C4-2B (cell line): ENCODE measurements around the gene POLE.

Experiments used
- H3K27ac ChIP-seq: fragments of 450-650 bp; 2 replicates; pipeline ENCODE4 v1.5.1; 2017
- ZFX ChIP-seq: fragments of 450-650 bp; IDR thresholded peaks from 2 replicates; pipeline ENCODE4 v1.6.1; 2017
- TF ChIP-seq, protein P1 (sequence below): fragments of 450-650 bp; conservative IDR thresholded peaks from 2 replicates; pipeline ENCODE4 v1.5.1; 2017; ENCODE audit warnings: mild to moderate bottlenecking

Gene POLE

GRCh38 chr12:132673288-132674179, 13.6 kb downstream of the POLE start:
- no peak overlapping the region for H3K27ac ChIP-seq
- no peak for TF ChIP-seq ZFX
- TF ChIP-seq, protein P1, sequence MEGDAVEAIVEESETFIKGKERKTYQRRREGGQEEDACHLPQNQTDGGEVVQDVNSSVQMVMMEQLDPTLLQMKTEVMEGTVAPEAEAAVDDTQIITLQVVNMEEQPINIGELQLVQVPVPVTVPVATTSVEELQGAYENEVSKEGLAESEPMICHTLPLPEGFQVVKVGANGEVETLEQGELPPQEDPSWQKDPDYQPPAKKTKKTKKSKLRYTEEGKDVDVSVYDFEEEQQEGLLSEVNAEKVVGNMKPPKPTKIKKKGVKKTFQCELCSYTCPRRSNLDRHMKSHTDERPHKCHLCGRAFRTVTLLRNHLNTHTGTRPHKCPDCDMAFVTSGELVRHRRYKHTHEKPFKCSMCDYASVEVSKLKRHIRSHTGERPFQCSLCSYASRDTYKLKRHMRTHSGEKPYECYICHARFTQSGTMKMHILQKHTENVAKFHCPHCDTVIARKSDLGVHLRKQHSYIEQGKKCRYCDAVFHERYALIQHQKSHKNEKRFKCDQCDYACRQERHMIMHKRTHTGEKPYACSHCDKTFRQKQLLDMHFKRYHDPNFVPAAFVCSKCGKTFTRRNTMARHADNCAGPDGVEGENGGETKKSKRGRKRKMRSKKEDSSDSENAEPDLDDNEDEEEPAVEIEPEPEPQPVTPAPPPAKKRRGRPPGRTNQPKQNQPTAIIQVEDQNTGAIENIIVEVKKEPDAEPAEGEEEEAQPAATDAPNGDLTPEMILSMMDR = no peak

DNA sequence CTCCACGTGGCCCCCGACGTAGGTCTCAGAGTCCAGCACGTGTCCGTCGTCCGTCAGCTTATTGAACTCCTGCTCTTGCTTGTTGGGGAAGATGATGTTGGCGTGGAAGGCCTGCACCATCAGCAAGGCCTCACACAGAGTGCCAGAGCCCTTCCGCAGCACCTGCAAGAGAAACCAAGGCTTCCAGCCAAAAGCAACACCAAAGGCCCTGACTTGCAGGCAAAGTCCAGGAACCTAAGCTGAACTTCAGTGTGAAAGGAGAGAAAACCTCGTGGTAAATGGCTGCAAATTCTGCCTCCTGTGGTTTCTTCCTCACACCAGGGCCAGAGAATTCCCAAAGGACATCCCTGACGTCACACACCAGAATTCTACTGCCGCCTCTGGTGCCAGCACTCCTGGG, 14.5 kb downstream of the POLE start:
- TF ChIP-seq, protein P1 = no peak
- no peak for TF ChIP-seq ZFX
- no peak overlapping the region for H3K27ac ChIP-seq

- H3K27ac ChIP-seq = no peak overlapping the region
- TF ChIP-seq, protein P1 = no peak
- no peak for TF ChIP-seq ZFX
Observed at GRCh38 chr12:132672116-132672515, 15.0 kb downstream of the POLE start.

DNA sequence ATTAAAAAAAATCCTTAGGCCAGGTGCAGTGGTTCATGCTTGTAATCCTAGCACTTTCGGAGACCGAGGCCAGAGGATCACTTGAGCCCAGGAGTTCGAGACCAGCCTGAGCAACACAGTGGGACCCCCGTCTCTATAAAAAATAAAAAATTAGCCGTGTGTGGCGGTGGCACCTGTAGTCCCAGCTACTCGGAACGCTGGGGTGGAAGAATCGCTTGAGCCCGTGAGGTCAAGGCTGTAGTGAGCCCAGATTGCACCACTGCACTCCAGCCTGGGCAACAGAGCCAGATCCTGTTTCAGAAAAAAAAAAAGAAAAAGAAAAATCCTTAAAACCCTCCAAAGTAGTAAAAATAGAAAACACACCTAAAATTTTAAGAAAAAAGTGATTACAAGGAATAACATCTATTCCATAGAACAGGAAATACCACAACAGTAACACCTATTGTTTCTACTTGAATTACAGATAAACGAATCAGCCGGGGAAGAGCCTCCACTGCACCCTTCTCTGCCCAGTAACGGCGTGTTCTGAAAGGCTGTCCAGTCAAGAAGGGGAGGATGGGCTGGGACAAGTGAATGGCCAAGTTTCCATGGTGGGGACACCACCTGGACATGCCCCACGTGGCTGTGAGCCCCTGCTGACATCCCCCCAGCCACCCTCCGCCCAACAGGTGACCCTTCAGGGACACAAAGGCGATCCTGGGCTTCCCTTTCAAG, 17.8 kb downstream of the POLE start:
- H3K27ac ChIP-seq = no peak overlapping the region
- no peak for TF ChIP-seq ZFX
- TF ChIP-seq, protein P1 = no peak

DNA sequence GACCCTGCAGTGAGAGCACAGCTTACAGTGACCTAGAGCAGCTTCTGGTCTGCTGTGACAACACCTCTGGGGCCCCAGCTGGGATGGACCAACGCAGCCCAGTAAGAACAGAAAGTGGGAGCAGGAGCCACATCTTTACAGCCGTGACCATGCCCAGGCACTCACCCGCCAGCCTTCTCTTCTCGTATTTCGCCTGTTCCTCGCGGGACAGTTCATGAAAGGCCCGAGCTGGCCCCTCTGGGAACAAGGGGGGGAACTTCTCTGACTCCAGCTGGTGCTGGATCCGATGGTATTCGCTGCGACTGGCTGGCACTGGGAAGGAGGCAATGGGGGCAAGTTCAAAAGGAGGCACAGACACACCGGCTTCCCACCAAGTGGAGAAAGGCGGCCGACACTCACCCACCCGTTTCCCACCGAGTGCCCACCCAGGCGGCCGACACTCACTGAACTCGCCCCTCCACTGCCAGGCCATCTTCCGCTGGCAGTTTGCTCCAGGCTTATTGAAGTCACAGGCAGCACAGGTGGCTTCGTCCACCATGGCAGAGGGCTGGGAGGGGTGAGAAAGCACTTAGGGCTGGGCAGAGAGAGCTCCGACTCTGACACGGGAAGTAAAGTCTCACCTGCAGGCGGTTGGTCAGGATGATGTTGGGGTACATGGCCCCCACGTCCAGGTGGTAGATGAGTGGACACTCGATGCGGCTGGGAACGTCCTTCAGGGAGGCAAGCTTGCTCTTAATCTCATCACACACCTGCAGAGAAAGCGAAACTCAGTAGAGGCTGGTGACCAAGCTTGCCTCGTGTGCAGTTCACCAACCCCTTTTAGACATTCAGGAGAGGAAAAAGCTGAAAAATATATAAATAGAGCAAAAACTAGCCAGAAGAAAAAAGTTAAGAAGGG, 18.7 kb downstream of the POLE start:
- TF ChIP-seq, protein P1 = no peak
- TF ChIP-seq ZFX = no peak
- no peak overlapping the region for H3K27ac ChIP-seq

DNA sequence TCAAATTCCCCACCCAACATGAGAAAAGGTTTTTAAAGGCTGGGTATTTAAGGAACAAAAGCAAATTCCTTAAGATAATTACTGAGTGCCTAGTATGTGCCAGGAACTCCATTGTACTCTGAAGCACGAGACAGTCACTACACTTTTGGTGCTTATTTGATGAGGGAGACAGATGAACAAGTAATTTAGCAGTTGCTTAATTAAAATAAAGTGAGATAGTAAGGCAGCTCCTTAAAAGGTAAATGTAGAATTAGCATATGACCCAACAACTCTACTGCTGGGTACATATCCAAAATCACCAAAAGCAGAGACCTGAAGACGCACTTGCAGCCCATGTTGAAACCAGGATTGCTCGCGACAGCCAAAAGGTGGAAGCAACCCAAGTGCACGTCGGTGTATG, 21.3 kb downstream of the POLE start:
- H3K27ac ChIP-seq = no peak overlapping the region
- no peak for TF ChIP-seq ZFX
- TF ChIP-seq, protein P1 = no peak
